HK-2 (cell line): ENCODE measurements around the gene TM9SF4.

Source experiments
- DNase-seq: peaks from one replicate; pipeline ENCODE4 v3.0.0-alpha.2; 2018; ENCODE audit not compliant: unreplicated experiment

The TM9SF4 gene

GRCh38 chr20:32129863-32130262 is 20.3 kb downstream of the TM9SF4 start:
- DNase-seq = no peak

GRCh38 chr20:32130352-32130751 is 20.8 kb downstream of the TM9SF4 start:
- no peak for DNase-seq

GRCh38 chr20:32130965-32131364 is 21.5 kb downstream of the TM9SF4 start:
- DNase-seq = no peak

DNA sequence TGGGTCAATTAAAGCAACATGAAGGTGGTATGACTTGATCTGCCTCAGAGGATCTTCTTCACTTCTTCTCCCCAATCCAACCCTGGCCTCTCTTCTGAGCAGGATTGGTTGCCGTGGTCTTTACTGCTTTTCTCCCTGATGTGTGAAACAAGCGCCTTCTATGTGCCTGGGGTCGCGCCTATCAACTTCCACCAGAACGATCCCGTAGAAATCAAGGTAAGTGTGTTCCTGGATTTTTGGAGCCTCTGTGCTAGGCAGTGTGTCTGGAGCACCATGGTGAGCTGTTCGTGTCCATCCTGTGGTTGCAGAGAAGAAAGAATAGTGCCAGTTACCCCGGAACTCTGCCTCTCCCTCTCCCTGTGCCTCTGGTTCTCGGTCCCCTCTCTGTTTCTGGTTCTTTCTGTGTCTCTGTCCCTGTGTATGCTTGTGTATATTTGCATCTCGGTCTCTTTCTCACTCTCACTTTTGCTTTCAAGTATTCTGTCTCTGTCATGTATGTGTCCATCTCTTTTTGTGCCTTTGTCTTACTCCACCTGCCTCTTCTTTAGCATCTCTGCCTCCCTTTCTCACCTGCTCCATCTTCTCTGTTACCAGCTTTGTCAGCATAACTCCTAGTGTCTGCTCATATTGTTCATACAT is 23.5 kb downstream of the TM9SF4 start:
- DNase-seq = no peak

DNA sequence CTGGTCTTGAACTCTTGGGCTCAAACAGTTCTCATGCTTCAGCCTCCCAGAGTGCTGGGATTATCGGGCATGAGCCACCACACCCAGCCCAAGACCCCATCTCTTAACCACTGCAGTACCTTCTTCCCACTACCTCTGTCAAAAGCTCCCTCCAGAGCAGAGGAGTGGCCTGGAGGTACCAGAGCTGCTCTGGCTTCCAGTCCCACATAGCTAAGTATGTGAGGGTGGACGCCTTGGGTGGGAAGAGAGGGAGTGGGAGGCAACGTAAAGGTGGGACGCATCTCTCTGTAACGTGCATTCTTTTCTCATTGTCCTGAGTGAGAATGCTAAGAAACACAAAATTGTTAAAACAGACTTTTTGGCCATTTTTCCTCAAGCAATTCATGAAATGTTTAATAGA is 24.5 kb downstream of the TM9SF4 start:
- DNase-seq = no peak

- no peak for DNase-seq
Measured at GRCh38 chr20:32135983-32136515, 26.5 kb downstream of the TM9SF4 start.

DNA sequence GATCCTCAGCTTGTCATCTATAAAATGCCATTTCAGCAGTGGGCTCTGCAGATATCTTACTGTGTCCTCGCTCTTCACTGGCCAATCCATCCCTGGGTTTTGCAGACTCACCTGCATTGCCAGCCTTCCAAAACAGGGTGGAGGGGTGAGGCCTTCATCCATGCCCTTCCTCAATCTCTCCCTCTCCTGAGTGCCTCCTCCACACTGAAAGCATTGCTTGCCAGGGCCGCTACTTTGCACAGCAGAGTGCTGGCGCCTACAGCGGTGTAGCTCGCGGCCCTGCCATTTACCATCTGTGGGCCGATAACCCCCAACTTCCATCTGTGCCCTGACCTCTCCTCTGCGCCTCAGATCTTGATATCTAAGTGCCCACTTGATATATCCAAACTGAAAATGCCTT is 29.4 kb downstream of the TM9SF4 start:
- DNase-seq = no peak

GRCh38 chr20:32139947-32140346 is 30.4 kb downstream of the TM9SF4 start:
- DNase-seq = peak; percentile 24

DNA sequence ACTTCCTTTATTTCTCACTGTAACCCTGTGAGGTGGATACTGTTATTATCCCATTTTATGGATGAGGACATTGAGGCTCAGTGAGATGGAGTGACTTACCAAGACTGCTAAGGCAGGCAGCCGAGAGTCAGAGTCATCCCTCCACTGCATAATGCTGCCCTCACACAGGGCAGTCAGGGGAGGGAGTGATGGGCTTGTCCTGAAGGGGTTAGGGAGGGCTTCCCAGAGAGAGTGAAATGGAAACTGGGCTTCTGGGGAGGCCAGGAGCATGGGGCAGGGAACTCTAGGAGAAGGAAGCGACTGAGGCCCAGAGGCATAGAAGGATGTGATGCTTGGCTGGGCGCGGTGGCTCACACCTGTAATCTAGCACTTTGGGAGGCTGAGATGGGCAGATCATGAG is 31.1 kb downstream of the TM9SF4 start:
- no peak for DNase-seq

DNA sequence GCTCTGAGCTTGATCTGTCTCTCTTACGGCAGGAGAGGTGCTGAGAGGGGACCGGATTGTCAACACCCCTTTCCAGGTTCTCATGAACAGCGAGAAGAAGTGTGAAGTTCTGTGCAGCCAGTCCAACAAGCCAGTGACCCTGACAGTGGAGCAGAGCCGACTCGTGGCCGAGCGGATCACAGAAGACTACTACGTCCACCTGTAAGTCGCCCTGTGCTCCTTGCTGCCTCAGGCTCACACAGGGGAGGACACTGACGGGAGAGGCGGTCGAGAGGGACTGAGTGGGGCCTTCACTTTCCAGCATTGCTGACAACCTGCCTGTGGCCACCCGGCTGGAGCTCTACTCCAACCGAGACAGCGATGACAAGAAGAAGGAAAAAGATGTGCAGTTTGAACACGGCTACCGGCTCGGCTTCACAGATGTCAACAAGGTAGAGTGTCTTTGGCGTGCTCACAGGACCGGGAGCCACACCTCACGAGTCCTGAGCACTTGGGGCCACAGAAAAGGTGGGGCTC is 32.0 kb downstream of the TM9SF4 start:
- DNase-seq = no peak

- no peak for DNase-seq
Measured at GRCh38 chr20:32142088-32142487, 32.6 kb downstream of the TM9SF4 start.

DNA sequence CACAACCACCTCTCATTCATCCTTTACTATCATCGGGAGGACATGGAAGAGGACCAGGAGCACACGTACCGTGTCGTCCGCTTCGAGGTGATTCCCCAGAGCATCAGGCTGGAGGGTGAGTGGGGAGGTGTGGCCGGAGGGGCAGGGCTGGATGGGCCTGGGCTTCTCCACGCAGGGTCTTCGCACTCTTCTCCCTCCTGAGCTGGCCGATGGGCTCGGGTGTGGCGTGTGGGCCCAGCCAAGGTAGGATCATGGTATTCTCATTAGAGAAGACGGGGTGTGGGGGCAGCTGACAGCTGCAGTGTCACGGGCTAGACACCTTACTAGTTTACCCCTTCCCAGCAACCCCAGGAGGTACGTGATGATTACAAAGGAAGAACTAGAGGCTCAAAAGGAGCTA is 33.5 kb downstream of the TM9SF4 start:
- DNase-seq = no peak

GRCh38 chr20:32144898-32145662 is 35.6 kb downstream of the TM9SF4 start:
- DNase-seq = no peak

- DNase-seq = no peak
Measured at GRCh38 chr20:32149566-32150170, 40.2 kb downstream of the TM9SF4 start.

DNA sequence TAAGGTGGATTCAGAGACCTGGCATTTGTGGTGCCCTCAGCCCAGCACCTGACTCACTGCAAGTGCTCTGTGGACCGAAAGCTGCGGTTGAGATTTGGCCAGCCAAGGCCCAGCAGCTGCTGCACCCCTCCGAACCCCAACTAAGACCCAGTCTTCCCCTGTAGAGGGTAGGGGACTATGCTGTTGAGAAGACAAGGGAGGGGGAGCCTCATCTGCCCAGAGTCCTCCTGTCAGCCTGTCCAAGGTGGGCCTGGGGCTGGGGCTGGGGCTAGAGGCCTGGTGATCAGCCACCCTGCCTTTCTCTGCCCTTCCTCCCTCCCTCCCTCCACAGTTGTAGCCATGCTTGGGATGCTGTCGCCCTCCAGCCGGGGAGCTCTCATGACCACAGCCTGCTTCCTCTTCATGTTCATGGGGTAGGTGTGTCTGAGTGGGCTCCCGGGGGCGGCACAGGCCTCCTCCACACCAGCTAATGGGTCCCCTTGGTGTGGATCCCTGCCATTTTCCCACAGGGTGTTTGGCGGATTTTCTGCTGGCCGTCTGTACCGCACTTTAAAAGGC is 40.9 kb downstream of the TM9SF4 start:
- DNase-seq = no peak

GRCh38 chr20:32152421-32153155 is 43.1 kb downstream of the TM9SF4 start:
- DNase-seq = no peak

DNA sequence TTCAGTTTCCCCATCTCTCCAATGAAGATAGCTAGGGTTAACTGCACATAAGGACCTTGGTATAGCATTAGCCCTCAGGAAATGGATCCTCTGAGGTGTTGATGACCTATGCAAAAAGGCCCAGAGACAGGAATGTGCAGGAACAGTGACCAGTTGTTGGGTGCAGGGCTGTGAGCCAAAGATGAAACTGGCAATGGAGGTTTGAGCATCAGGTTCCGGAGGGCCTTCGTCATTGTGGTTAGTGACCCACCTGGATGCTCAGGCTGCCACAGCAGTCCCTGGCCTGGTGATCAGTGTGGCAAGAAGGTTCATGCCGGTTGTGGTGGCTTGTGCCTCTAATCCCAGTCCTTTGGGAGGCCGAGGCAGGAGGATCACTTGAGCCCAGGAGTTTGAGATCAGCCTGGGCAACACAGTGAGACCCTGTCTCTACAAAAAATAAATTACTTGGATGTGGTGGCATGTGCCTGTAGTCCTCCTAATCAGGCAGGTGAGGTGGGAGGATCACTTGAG is 43.7 kb downstream of the TM9SF4 start:
- no peak for DNase-seq

DNA sequence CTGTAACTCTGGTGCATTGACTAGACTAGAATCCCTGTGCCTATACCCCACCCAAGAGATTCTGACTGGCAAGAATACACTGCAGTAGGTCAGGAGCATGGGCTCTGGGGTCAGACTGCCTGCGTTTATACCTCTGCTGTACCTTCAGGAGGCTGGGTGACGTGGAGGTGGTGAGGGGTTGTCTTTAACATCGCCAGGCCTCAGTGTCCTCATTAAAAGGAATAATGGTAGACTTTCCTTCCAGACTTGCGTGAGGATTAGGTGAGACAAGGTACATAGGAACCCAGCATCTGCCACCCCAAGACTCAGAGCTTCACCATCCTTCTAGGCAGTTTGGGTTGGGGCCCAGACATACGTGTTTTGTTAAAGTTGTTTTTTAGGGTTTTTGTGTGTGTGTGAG is 44.3 kb downstream of the TM9SF4 start:
- no peak for DNase-seq

DNA sequence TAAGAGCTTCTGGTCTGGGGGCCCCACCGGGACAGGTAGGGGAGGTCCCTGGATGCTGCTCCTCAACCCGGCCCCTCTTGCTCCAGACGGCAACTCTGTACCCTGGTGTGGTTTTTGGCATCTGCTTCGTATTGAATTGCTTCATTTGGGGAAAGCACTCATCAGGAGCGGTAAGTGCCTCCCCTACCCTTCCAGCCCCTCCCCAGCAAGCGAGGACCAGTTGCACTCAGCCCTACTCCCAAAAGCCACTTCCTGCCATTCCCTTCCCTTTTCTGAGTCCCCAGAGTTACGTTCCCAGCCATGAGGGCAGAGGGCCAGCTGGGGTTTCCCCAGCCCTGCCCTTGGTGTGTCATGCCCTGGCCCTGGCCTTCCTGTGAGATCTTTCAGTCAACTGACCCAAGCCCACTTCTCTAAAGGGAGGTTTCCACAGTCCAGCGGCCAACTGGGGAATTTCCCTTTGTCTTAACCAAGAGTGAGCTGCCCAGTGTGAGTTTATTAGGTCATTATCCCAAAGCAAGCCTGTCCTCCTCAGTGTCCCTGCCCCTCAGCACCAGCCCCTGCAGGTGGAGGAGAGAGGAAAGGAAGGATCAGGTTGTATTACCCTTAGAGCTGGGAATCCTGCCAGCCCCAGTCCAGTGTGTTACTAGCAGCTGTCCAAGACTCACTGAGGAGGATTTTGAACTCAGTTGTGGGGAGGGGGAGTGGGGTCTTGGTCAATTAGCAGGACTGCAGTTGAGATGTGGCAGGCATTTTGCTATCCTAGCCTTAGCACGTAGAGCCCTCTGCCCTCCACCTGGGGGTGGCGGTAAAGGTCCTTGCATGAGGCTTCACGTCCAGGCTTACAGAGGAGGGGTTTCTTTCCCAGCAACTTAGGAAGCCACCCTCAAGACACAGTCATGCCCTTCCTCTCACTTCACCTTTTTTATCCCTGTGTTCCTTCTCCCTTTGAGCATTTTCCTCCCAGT is 45.8 kb downstream of the TM9SF4 start:
- peak; percentile 97 for DNase-seq

DNA sequence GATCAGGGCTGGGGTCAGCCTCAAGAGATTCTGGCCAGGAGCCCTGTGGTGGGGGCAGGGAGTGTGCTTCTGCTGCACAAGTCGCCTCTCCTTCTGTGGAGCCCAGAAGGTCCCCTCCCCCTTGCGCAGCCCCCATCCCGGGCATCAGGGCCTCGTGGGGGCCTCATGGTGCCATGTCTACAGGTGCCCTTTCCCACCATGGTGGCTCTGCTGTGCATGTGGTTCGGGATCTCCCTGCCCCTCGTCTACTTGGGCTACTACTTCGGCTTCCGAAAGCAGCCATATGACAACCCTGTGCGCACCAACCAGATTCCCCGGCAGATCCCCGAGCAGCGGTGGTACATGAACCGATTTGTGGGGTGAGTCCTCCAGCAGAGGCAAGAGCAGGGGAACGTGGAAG is 48.1 kb downstream of the TM9SF4 start:
- no peak for DNase-seq
